ENCODE measurements around the gene PTPN3.
"Not testable (repeated sequence)": the region's sequence is repeated elsewhere in the genome, so short reads cannot be mapped to it uniquely, and the experiment has no call there.

PTPN3 gene

GRCh38 chr9:109498195-109499092 is at the start of gene PTPN3:
TSS of gene PTPN3 (minus strand) at chr9:109498307. CDS start at chr9:109463434, 34,873 bp downstream.
- DNase-seq, result peak; percentile 20

GRCh38 chr9:109544954-109545353 is 46.8 kb upstream of the PTPN3 start:
- not testable (repeated sequence) for DNase-seq

GRCh38 chr9:109542922-109543321 is 44.8 kb upstream of the PTPN3 start:
- no peak for DNase-seq

GRCh38 chr9:109538346-109538745 is 40.2 kb upstream of the PTPN3 start:
- no peak for DNase-seq

GRCh38 chr9:109537288-109537687 is 39.2 kb upstream of the PTPN3 start:
- DNase-seq, result no peak

- no peak for DNase-seq
Observed at GRCh38 chr9:109536859-109537258, 38.8 kb upstream of the PTPN3 start.

GRCh38 chr9:109535365-109535764 is 37.3 kb upstream of the PTPN3 start:
- no peak for DNase-seq

GRCh38 chr9:109534151-109534550 is 36.0 kb upstream of the PTPN3 start:
- no peak for DNase-seq

- not testable (repeated sequence) for DNase-seq
Observed at GRCh38 chr9:109532652-109533051, 34.5 kb upstream of the PTPN3 start.

- no peak for DNase-seq
Observed at GRCh38 chr9:109522106-109522505, 24.0 kb upstream of the PTPN3 start.

GRCh38 chr9:109520475-109521132 is 22.5 kb upstream of the PTPN3 start:
- DNase-seq, result peak; percentile 62

GRCh38 chr9:109519366-109519765 is 21.3 kb upstream of the PTPN3 start:
- DNase-seq, result no peak

- no peak for DNase-seq
Observed at GRCh38 chr9:109518621-109519335, 20.7 kb upstream of the PTPN3 start.

- no peak for DNase-seq
Observed at GRCh38 chr9:109517901-109518377, 19.8 kb upstream of the PTPN3 start.

GRCh38 chr9:109513871-109514270 is 15.8 kb upstream of the PTPN3 start:
- no peak for DNase-seq

GRCh38 chr9:109512170-109512756 is 14.2 kb upstream of the PTPN3 start:
- no peak for DNase-seq

- DNase-seq, result no peak
Observed at GRCh38 chr9:109510506-109510905, 12.4 kb upstream of the PTPN3 start.

GRCh38 chr9:109510042-109510441 is 11.9 kb upstream of the PTPN3 start:
- not testable (repeated sequence) for DNase-seq

GRCh38 chr9:109509611-109510010 is 11.5 kb upstream of the PTPN3 start:
- no peak for DNase-seq

GRCh38 chr9:109507421-109507838 is 9.3 kb upstream of the PTPN3 start:
- no peak for DNase-seq

- DNase-seq, result no peak
Observed at GRCh38 chr9:109506097-109506712, 8.1 kb upstream of the PTPN3 start.

GRCh38 chr9:109504689-109505088 is 6.6 kb upstream of the PTPN3 start:
- DNase-seq, result no peak
